Measurements from ENCODE around the gene DSC1.

The DSC1 gene

DNA sequence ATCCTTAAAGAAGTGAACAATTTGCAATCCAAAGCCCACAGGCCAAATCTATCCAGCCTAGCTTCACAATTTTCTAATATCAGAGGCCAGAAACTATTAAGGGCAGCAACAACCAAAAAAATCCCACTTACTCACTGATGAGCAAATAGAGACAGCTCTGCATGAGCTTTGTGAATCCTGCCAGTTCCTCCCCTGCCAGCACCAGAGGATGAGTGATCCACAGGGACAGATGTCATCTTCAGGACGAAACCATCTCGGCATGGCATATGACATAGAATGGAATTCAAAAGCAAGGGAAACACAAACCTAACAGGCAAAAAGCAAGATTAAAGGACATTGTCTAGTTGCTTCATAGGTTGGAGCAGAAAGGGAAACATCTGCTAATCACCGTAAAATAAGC is 58.2 kb downstream of the DSC1 start:
- no peak for DNase-seq (ENCODE audit: low read depth in 2 of 2)

DNA sequence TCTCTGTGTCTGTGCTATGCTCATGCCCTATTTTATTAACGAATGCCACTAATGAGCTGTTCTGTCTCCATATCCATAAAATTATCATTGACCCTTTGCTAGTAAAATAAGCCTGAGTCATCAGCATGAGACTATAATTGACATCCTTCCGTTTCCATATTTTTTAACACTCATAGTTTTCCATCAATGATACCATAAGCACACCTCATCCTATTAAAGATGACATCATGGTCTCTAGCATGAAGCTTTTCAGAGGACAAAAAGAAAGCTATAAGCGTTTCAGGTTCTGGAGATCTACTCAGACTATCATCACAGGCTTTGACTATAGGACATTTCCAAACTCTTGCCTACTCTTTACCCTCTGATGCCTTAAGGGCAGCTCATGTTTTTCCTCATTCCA is 59.2 kb downstream of the DSC1 start:
- no peak for DNase-seq (ENCODE audit: low read depth in 2 of 2)

DNA sequence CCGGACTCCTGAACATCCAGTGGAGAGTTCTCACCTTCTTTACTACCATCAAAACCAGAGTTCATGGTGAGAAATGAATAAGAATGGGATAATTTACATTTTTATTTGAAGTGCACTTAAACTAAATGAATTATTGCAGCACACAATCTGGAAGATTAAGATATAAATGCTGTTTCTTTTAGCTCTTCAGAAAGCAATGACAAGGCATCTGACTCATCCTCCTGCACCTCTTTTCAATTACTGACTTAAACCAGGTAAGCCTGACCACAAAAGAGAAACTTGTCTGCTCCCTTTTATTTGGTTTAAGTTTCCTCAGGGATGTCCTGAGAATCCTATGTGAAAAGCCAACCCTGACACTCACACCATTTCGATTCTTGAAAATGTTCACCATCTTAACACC is 59.7 kb downstream of the DSC1 start:
- DNase-seq (ENCODE audit: low read depth in 2 of 2) = no peak

DNA sequence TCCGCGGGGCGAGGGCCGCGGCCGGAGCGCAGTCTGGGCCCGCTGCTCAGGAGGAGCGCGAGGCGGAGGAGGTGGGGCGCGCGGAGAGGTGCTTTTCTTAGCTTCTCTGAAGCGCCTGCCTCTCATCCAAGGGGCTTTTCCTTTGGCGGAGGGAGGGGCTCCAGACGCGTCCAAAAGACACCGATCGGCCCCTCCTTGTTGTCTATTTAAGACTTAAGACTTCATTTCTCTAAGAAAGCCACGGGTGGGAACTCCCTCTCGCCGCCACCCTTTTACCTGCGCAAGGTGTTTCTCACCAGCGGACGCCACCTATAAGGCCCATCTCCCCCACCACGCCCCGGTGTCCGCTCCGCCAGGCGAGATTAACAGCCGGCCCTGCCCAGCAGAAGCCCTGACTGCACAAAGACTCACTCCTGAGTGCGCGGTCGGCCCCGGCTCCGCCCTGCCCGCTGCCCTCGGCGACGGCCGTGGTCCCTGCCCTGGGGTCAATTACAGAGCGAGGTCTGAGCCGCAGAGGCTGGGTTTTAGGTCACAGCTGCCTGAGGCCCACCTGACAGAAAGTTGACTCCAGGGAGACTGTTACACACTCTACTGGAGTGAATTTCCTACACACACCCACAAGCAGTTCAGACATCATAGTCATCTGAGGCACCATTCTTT is 60.5 kb downstream of the DSC1 start, which contains the start of gene DSC2:
TSS of gene DSC2 (minus strand) at position 397 of the 660 bp plus-strand sequence. CDS start 450 bp downstream, outside the sequence.
- no peak for DNase-seq (ENCODE audit: low read depth in 2 of 2)

DNA sequence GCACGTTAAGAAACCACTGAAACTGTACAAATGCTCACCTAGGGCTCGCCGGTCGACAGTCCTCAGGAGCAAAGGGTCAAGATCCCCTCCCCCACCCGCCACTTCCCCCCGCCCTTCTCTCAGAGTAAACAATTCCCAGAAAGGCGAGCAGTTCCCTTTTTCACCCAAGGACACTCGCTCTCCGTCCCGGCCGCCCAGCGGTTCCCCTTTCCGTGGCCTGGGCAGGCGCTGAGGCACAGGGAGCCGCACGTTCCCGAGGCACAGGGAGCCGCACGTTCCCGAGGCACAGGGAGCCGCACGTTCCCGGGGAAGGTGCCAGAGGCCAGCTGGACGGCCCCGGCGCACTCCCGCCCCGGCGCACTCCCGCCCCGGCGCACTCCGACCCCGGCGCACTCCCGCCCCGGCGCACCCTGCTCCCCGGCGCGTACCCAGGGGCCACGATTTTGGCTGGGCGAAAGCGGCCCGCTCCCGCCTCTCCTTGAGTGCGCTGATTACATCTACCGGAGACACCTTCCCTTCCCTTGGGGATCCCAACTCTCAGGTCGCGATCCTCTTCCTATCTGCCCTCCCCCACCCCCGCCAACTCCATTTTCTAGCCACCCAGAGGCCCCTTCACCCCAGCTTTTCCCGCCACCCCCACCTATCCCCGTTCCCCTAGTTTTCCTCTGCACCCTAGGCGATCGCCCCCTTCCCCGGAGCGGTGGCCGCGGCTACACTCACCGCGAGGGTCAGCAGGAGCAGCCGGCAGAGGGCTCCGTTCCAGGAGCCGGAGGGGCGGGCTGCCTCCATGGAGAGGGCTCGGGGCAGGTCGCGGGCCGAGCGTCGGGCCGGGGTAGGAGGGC is 61.3 kb downstream of the DSC1 start:
- DNase-seq (ENCODE audit: low read depth in 2 of 2) = no peak

DNA sequence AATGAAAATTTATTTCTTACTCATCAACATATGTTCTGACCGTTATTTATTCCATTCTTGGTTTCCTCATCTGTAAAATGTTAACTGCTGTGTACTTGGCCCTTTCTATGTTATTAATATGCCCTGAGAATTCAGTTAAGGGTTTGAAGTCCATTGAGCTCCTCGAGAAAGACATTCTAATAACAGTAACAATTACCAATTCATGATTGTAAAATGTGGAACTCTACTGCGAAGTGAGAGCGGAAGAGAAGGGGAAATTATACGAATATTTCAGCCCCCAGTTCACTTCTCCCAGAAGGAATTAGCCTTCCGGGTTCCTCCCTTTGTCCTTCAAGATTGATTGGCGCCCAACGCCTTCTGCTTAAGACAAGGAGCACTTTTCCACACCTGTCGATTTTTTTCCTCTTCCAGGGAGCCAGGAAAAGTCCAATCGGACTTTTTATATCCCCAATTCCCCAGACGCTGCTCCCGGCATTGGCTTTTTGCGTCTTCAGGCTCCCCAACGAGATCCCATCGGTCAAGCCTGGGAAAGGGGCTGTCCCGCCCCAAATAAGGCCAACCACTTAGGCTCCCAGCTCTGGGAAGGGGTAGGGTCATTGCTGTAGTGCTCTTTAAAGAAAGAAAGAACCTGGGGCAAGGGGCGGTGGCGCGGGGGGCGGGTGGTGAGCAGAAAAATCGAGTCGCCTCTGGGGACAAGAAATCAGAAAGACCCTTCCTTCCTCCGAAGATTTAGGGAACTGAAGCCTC is 62.0 kb downstream of the DSC1 start:
- no peak for DNase-seq (ENCODE audit: low read depth in 2 of 2)

DNA sequence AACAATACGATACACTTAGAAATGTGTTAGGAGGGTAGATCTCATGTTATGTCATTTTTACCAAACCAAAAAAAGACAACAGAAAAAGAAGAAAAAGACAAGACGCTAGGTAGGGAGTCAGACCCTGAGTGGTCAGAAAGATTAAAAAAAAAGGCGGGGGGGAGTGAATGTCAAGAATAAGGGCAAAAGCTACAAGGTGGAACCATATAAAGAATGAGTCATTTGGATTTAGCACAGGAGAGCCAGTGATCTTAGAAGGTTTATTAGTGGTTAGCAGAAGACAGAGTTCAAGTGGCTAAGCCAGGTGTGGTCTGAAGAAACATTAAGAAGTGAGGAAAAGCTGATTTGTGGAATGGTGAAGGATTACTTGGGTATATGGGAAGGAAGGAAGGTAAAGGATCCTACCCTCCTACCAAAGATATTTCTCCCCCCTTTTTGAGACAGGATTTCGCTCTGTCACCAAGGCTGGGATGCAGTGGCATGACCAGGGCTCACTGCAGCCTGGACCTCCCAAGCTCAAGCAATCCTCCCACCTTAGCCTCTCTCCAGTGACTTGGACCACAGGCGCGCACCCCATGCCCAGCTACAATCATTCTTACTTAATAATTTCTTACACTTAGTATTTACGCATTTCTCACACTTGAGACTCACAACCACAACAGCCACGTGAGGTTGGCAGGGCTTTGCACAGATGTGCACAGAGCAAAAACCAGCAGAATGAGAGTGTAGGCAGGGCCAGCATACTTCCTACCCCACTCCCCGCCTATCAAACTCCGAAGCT is 63.0 kb downstream of the DSC1 start:
- DNase-seq (ENCODE audit: low read depth in 2 of 2) = no peak

DNA sequence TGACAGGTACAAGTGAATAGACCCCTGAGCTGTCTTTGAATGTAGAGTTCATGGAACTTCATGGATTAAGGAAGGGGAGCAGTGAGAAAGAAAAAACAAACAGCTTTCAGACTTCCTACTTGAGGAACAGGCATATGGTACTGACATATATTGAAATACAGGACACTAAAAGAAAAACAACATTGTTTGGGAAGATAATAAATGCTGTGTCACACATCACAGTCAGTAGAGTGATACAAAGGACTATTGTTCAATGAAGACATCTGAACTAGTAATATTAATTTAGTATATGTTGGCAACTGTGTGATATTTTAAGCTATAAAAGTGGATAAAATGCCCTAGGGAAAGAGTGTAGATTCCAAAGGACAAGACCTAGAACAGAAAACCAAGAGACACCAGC is 63.8 kb downstream of the DSC1 start:
- DNase-seq (ENCODE audit: low read depth in 2 of 2) = no peak

DNA sequence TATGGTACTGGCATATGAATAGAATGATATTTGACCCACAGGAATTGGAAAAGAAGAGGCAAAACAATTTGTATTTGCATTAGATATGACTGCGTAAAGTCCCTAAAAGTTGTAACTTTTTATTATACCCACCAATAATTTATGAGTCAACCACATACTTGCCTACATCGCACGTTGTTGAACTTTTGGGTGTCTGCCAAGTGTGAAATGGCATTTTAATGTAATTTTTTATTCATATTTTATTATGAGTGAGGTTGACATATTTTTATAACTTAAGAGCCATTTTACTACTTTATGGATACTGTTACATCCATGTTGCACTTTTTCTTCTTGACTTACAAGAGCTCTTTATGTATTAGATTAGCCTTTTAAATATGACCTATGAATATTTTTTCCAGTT is 65.0 kb downstream of the DSC1 start:
- DNase-seq (ENCODE audit: low read depth in 2 of 2) = no peak

DNA sequence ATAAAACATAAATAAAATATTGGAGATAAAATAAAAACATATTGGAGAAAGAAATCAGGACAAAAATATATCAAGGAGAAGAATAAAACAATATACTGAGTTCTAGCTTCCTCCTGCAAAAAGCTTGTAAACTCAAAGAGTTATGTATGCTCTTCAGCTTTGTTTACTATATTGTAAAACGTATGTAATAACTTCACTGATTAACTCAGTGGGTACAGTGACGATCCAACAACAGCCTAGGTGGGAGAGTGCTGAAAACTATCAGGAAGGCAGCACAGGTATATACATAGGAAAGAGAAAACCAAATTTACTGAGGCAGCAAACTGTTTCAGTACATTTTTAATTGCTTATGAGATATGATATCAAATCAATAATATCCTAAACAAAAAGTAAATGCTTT is 68.8 kb downstream of the DSC1 start:
- DNase-seq (ENCODE audit: low read depth in 2 of 2) = no peak

DNA sequence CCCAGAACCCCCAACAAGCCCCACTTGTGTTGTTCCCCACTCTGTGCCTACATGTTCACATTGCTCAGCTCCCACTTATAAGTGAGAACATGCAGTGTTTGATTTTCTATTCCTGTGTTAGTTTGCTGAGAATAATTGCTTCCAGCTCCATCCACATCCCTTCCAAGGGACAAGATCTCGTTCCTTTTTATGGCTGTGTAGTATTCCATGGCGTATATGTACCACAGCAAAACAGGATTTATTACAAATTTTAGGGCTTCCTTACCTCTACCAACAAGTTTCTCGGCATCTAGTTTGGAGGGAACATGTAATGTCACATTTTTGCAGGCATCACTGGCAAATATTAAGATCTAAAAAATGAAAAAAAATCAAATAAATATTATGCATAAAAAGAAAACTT is 69.4 kb downstream of the DSC1 start:
- no peak for DNase-seq (ENCODE audit: low read depth in 2 of 2)

DNA sequence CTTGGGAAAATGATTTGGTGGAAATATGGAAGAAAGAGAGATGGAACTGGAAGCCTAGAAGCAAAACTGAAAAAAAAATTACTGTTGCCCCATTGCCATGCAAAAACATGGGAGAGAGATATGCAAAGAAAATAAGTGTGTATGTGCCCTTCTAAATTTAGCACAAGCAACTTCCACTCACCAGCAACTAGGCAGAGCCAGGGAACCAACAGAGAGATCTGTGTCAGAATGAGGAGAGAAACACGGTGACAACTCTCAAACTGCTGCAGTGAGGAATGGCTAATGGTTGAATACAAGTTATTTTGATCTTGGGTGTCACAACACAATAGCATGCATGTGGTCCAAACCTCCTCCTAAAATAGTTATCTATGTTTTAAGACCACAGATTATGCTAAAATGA is 71.3 kb downstream of the DSC1 start:
- DNase-seq (ENCODE audit: low read depth in 2 of 2) = no peak

DNA sequence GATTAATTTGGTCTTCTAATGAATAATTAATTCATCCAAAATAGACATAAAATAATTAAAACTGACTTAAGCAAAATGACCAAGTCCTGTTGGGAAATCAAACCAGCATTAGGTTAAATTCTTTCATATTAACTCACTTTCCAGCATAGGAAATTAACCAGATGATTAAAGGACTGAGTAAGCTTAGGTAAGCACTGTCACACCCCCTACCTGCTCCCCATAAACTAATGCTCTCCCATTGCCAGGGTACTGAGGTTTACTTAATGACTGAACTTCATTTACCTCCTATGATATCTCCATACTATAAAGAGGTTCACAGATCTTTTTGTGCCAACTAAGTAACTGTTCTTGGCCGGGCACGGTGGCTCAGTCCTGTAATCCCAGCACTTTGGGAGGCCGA is 74.1 kb downstream of the DSC1 start:
- no peak for DNase-seq (ENCODE audit: low read depth in 2 of 2)

DNA sequence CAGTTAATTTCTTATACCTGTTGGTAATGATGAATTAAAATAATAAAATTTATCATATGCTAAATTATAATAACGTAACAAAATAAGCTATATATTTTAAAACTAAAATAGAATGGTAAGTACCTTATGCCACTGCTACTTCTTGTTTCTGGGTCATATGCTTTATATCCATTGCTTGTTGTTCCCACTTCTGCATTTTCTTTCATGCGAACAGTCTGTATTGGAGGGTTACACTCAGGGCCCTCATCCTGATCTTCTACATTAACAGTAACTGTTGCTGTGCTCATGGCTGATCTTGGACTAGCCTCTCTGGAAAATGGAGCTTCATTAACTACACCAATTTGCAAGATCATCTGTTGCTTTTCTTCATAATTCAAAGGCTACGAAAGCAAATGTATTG is 82.7 kb downstream of the DSC1 start:
- no peak for DNase-seq (ENCODE audit: low read depth in 2 of 2)
